ENCODE results near the gene USH2A. TPM values are rescaled to one million over a fixed set of nuclear protein-coding genes. Genes with fewer than 3 reads are reported as not detected.

Gene USH2A
- polyA plus RNA-seq, 1 of the 3 experiments (the other 2 are of a cell fraction) = under 0.01 TPM

DNA sequence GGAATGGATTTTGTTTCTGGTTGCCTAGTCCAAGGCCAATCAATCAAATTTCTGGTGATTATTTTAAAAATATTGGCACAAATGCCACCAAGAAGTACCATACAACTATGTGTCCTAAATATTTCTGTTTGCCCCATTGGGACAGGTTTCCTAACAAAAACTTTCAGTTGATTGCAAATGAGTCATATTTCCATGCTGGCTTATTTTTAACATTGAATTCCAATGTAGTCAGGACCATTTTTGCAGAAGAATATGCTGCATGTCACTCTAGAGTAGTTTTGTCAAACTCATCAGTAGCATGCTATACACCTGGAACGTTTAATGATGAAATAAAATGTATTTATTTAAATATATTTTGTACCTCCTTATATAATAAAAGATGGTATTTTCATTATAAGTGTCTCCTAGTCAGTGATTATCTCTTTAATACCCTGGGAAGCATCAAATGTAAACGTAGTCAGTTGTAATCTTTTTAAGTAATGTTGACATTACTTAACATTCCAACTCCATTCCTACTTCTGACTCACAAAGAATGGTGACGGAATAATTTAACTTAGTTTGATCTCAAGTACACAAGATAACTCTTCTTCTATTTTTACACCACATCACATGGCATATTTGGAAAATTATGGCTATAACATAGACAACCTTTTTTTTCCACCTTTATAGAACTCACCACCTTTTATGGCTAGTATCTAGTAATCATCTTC, 39.0 kb upstream of the USH2A start:
- Histone ChIP-seq H3F3A (replicated peaks; ENCODE audit: insufficient read depth) (peaks cover 30% of the 10 kb centered on the region), H3K9ac (no peak overlapping the region), H3K36me3 (replicated peaks in 1 of 2; ENCODE audit: control insufficient read depth in 1 of 2, insufficient read depth in 2 of 2, low read length in 1 of 2) (no peaks in the 10 kb centered on the region), H3K27me3 (ENCODE audit: insufficient read depth) (no peaks in the 10 kb centered on the region), H3K79me2 (ENCODE audit: insufficient read depth) (no peaks in the 10 kb centered on the region), H3K27ac (ENCODE audit: low read depth in 2 of 2, low read length in 1 of 2) (peak overlapping the region in 1 of 2 experiments; percentile 59; a peak in 3 of 4 replicates), H3K9me3 (no peaks in the 10 kb centered on the region), H3K4me3 (ENCODE audit: low read depth in 2 of 2, low read length in 1 of 2) (no peak overlapping the region), H3K4me1 (ENCODE audit: control insufficient read depth in 1 of 2, insufficient read depth in 2 of 2, low read depth in 1 of 2, low read length in 1 of 2) (peaks cover 12 to 30% of the 10 kb centered on the region in 2 experiments; a peak in 3 of 4 replicates), H3K4me2 (0 out of 2 replicates have a peak overlapping the region, but pooled peaks have one; percentile 11), H4K20me1 (ENCODE audit: insufficient read depth) (no peaks in the 10 kb centered on the region), H2AFZ (ENCODE audit: low read depth) (no peak overlapping the region), H3K9me2 (no peaks in the 10 kb centered on the region)
- POLR2A ChIA-PET = no interaction called here
- WGBS (ENCODE audit: low lambda C conversion rate) = 20% methylated on average over 3 of the region's 3 CpGs
- CTCF ChIA-PET = no interaction called here
- no peak for DNase-seq
- TF ChIP-seq RCOR1 (IDR thresholded peaks at IDR 0.05; ENCODE audit: low read length) (no peak), CHD2 (IDR thresholded peaks at IDR 0.05; ENCODE audit: low read length, partially characterized antibody) (no peak), NFIC (IDR thresholded peaks at IDR 0.05; ENCODE audit: borderline replicate concordance) (0 out of 2 replicates have a peak, but pooled peaks have one; percentile 3), RXRA (IDR thresholded peaks at IDR 0.05; ENCODE audit: borderline replicate concordance, low read depth) (no peak), ELF1 (IDR thresholded peaks at IDR 0.05) (no peak), EZH2phosphoT487 (IDR thresholded peaks at IDR 0.05; ENCODE audit: borderline replicate concordance, low read depth) (no peak), TEAD4 (IDR thresholded peaks at IDR 0.05; ENCODE audit: borderline replicate concordance, insufficient read depth) (no peak; the same call in 1 of the 2 replicates), MXI1 (IDR thresholded peaks at IDR 0.05; ENCODE audit: low read depth, low read length) (no peak), FOXM1 (IDR thresholded peaks at IDR 0.05; ENCODE audit: low read depth) (no peak), POLR2AphosphoS5 (IDR thresholded peaks at IDR 0.05; ENCODE audit: low read depth, low read length) (no peak), FOSL2 (IDR thresholded peaks at IDR 0.05; ENCODE audit: borderline replicate concordance, low read depth) (peak; percentile 33; the same call in 1 of the 2 replicates), RFX5 (IDR thresholded peaks at IDR 0.05; ENCODE audit: low read length) (no peak), YY1 (IDR thresholded peaks at IDR 0.05; ENCODE audit: low read depth) (no peak), SMC3 (IDR thresholded peaks at IDR 0.05; ENCODE audit: low read depth, low read length) (no peak), JUND (IDR thresholded peaks at IDR 0.05) (peak; percentile 54), GATA2 (CRISPR knock-in tag; IDR thresholded peaks at IDR 0.05) (no peak), EP300 (IDR thresholded peaks at IDR 0.05; ENCODE audit: borderline replicate concordance in 1 of 2, low read depth in 1 of 2, low read length in 1 of 2) (peak; percentile 18 to 34; a peak in 1 of 4 replicates), NRF1 (IDR thresholded peaks at IDR 0.05; ENCODE audit: low read depth, low read length) (no peak), RAD21 (IDR thresholded peaks at IDR 0.05; ENCODE audit: low read length) (no peak), SIN3A (IDR thresholded peaks at IDR 0.05; ENCODE audit: borderline replicate concordance, low read depth, low read length) (no peak), MEF2A (IDR thresholded peaks at IDR 0.05; ENCODE audit: borderline replicate concordance, low read depth) (peak; percentile 47; the same call in 1 of the 2 replicates)
- TF ChIP-seq, protein P1, sequence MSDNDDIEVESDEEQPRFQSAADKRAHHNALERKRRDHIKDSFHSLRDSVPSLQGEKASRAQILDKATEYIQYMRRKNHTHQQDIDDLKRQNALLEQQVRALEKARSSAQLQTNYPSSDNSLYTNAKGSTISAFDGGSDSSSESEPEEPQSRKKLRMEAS (IDR thresholded peaks at IDR 0.05; ENCODE audit: low read depth) = no peak
- TF ChIP-seq, protein P2, sequence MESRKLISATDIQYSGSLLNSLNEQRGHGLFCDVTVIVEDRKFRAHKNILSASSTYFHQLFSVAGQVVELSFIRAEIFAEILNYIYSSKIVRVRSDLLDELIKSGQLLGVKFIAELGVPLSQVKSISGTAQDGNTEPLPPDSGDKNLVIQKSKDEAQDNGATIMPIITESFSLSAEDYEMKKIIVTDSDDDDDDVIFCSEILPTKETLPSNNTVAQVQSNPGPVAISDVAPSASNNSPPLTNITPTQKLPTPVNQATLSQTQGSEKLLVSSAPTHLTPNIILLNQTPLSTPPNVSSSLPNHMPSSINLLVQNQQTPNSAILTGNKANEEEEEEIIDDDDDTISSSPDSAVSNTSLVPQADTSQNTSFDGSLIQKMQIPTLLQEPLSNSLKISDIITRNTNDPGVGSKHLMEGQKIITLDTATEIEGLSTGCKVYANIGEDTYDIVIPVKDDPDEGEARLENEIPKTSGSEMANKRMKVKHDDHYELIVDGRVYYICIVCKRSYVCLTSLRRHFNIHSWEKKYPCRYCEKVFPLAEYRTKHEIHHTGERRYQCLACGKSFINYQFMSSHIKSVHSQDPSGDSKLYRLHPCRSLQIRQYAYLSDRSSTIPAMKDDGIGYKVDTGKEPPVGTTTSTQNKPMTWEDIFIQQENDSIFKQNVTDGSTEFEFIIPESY (IDR thresholded peaks at IDR 0.05; ENCODE audit: borderline replicate concordance, low read depth) = no peak
- TF ChIP-seq, protein P3, sequence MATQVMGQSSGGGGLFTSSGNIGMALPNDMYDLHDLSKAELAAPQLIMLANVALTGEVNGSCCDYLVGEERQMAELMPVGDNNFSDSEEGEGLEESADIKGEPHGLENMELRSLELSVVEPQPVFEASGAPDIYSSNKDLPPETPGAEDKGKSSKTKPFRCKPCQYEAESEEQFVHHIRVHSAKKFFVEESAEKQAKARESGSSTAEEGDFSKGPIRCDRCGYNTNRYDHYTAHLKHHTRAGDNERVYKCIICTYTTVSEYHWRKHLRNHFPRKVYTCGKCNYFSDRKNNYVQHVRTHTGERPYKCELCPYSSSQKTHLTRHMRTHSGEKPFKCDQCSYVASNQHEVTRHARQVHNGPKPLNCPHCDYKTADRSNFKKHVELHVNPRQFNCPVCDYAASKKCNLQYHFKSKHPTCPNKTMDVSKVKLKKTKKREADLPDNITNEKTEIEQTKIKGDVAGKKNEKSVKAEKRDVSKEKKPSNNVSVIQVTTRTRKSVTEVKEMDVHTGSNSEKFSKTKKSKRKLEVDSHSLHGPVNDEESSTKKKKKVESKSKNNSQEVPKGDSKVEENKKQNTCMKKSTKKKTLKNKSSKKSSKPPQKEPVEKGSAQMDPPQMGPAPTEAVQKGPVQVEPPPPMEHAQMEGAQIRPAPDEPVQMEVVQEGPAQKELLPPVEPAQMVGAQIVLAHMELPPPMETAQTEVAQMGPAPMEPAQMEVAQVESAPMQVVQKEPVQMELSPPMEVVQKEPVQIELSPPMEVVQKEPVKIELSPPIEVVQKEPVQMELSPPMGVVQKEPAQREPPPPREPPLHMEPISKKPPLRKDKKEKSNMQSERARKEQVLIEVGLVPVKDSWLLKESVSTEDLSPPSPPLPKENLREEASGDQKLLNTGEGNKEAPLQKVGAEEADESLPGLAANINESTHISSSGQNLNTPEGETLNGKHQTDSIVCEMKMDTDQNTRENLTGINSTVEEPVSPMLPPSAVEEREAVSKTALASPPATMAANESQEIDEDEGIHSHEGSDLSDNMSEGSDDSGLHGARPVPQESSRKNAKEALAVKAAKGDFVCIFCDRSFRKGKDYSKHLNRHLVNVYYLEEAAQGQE (IDR thresholded peaks at IDR 0.05; ENCODE audit: low read depth, low read length) = no peak
- TF ChIP-seq, protein P4, sequence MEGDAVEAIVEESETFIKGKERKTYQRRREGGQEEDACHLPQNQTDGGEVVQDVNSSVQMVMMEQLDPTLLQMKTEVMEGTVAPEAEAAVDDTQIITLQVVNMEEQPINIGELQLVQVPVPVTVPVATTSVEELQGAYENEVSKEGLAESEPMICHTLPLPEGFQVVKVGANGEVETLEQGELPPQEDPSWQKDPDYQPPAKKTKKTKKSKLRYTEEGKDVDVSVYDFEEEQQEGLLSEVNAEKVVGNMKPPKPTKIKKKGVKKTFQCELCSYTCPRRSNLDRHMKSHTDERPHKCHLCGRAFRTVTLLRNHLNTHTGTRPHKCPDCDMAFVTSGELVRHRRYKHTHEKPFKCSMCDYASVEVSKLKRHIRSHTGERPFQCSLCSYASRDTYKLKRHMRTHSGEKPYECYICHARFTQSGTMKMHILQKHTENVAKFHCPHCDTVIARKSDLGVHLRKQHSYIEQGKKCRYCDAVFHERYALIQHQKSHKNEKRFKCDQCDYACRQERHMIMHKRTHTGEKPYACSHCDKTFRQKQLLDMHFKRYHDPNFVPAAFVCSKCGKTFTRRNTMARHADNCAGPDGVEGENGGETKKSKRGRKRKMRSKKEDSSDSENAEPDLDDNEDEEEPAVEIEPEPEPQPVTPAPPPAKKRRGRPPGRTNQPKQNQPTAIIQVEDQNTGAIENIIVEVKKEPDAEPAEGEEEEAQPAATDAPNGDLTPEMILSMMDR (IDR thresholded peaks at IDR 0.05) = no peak
- TF ChIP-seq, protein P5, sequence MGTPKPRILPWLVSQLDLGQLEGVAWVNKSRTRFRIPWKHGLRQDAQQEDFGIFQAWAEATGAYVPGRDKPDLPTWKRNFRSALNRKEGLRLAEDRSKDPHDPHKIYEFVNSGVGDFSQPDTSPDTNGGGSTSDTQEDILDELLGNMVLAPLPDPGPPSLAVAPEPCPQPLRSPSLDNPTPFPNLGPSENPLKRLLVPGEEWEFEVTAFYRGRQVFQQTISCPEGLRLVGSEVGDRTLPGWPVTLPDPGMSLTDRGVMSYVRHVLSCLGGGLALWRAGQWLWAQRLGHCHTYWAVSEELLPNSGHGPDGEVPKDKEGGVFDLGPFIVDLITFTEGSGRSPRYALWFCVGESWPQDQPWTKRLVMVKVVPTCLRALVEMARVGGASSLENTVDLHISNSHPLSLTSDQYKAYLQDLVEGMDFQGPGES (IDR thresholded peaks at IDR 0.05; ENCODE audit: low read depth, low read length) = no peak
